Stimulated activated CD8-positive, alpha-beta memory T cell treated with anti-CD3 and anti-CD28 coated beads, Interleukin-4, amount 100 ng/mL, for 4 hours (primary cell): ENCODE data around the gene OR6X1.
"Not testable (repeated sequence)": the region's sequence is repeated elsewhere in the genome, so short reads cannot be mapped to it uniquely, and the experiment has no call there.

Experiments
- DNase-seq, 2 donors: peaks; one replicate each; pipeline ENCODE4 v3.0.0-alpha.2; 2020; ENCODE audit warnings: low read depth in 2 of 2, low spot score in 1 of 2

OR6X1 gene

DNA sequence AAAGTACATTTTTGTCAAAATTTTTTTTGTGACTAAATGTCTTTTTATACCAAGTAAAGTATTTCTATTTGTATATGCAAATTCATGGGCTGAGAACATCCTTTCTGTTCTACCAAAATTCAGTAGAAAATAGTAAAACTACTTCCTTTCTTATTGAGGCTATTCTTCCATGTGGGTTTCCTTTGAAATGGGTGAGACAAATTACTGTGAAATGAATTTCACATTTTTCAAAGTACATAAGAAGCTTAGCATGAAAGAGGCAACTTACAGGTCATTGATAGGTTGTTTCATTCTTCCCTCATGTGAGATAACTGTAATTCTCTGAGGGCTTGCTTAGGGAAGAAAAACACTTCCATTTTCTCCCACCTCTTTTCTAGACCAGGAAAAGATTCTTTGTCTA, 1.0 kb upstream of the OR6X1 start:
- no peak for DNase-seq

- no peak for DNase-seq
Measured at GRCh38 chr11:123753110-123753509, 1.2 kb downstream of the OR6X1 start.

DNA sequence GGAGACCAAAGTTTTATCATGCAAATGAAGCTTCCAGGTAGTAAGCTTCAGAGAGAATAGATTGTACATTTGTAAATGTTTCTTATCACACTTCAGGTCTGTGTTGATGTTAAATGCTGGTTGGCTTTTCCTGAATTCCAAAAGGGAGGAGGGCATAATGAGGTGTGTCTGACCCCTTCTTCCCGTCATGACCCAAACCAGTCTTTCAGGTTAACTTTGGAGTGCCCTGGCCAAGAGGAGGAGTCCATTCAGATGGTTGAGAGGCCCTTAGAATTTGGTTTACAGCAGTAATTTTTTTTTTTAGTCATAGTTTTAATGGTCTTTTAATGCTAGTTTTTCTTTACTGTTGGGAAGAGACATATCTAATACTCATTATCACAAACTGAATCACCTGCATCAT, 2.5 kb downstream of the OR6X1 start:
- DNase-seq = no peak

- not testable (repeated sequence) for DNase-seq
Measured at GRCh38 chr11:123748349-123748748, 6.0 kb downstream of the OR6X1 start.

GRCh38 chr11:123745764-123746451, 8.4 kb downstream of the OR6X1 start:
- no peak for DNase-seq

- no peak for DNase-seq
Measured at GRCh38 chr11:123742724-123743120, 11.6 kb downstream of the OR6X1 start.

- no peak for DNase-seq
Measured at GRCh38 chr11:123742031-123742723, 12.1 kb downstream of the OR6X1 start.

GRCh38 chr11:123741159-123742030, 12.9 kb downstream of the OR6X1 start, which contains the start of gene ZNF202:
TSS of gene ZNF202 (minus strand) at chr11:123741660. CDS start at chr11:123730888, 10,772 bp downstream.
- DNase-seq = peak; percentile 81 to 82

DNA sequence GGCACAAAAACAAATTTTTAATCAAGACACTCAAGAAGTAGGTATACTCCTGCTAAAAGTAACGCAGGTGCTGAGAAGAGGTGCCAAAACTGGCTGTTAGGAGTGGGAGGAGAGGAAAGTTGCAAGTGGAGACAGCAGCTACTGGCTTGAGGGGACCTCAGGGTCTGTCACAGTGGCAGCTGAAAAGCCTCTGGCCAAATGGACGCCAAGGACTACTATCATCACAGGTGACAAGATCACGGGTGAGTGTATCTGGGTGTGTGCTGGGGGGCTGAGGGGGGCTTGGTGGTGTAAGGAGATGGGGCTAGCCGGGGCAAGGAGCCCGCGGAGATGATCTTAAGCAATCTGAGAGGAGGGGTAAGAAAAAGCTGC, 13.5 kb downstream of the OR6X1 start:
- no peak for DNase-seq

DNA sequence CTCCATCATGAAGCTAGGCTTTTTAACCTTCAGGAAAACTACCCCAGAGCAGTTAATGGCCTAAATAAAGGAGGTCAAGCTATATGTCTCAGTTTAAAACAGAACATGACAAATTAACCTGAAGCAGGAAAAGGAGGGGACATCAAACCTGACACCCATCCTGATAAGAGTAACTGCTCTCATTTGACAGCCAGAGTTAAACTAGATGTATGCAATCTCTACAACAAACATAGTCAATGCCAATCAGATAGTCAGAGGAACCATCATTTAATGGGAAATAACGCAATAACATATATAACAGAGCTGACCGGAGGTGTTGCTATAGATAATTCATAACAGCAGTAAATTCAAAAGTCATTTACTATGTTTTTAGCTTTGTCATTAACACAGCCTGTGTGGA, 15.9 kb downstream of the OR6X1 start:
- DNase-seq = no peak

- DNase-seq = no peak
Measured at GRCh38 chr11:123736769-123737168, 17.5 kb downstream of the OR6X1 start.

GRCh38 chr11:123729602-123730001, 24.7 kb downstream of the OR6X1 start:
- DNase-seq = no peak

- DNase-seq = no peak
Measured at GRCh38 chr11:123725995-123726655, 28.2 kb downstream of the OR6X1 start.

DNA sequence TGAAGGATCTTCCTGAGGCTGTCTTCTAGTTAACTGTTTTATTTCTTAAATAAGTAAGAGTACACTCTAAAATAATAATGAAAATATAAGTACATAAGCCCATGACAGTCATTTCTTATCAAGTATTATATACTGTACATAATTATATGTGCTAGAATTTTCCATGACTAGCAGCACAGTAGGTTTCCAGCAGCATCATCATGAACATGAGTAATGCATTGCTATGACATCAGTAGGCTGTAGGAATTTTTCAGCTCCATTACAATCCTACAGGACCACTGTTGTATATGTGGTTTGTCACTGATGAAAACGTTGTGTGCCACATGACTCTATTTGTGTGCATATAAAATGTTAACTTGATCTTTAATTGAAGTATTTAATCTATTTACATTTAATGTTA, 34.9 kb downstream of the OR6X1 start:
- no peak for DNase-seq

DNA sequence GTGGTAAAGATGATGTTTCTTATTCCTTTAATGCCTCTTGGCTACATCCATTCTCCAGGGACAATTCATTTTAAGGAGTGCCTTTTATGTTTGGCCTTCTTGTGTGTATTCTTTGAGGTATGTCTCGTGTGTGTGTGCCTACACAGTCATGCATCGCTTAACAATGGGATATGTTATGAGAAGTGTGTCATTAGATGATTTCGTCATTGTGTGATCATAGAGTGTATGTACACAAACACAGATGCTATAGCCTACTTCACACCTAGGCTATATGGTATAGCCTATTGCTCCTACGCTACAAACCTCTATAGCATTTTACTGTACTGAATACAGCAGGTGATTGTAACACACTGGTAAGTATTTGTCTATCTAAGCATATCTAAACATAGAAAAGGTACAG, 35.8 kb downstream of the OR6X1 start:
- DNase-seq = no peak

DNA sequence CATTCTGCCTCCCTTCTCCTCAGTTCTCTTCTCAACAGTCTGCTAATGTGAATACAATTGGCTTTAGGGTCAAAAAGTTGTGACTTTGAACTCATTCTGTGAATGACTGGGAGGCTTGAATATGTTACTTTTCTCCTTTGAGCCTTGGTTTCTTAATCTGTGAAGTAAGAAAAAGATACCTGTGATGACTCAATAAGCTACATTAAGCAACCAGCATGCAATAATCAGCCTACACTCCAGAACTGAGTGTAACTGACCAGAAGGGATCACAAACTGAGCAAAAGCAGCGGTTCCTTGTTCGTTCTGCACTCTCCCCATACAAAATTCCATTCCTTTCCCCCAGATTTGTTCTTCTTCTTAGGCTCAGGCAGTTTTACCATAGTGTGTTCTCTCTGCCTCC, 36.3 kb downstream of the OR6X1 start:
- no peak for DNase-seq

GRCh38 chr11:123712627-123713026, 41.7 kb downstream of the OR6X1 start:
- DNase-seq = not testable (repeated sequence)

- DNase-seq = peak in 1 of 2 donors; percentile 2
Measured at GRCh38 chr11:123707606-123708205, 46.6 kb downstream of the OR6X1 start.

DNA sequence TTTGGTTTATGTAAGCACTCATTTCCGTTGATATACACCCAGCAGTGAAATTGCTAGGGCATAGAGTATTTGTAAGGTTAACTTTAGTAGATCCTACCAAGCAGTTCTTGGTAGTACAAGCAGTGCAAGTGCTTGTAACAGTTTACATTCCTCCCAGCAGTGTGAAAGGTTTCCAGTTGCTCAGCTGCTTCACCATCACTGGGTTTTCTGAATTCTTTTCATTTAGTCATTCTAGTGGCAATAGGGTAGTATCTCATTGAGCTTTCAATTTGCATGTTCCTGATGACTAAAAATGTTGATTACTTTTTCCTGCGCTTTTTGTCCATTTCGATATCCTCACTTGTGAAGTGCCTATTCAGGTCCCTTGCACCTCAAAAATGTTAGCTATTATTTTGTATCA, 47.1 kb downstream of the OR6X1 start:
- no peak for DNase-seq

- DNase-seq = no peak
Measured at GRCh38 chr11:123704341-123704740, 50.0 kb downstream of the OR6X1 start.
